Testis (tissue), 2 donors: ENCODE data around the gene CCDC30.

Experiments used
- POLR2A ChIP-seq: fragments of 450-650 bp; IDR thresholded peaks from one replicate; pipeline ENCODE4 v1.6.1; 2017; ENCODE audit warnings: antibody characterized with exemption, mild to moderate bottlenecking, moderate library complexity
- TF ChIP-seq, protein P1 (sequence below), 3 experiments: fragments of 450-650 bp in 2 of 3; fragments of 200-600 bp in 1 of 3; sonication (generic) in 1 of 3; IDR thresholded peaks; one replicate each; pipeline ENCODE4 v1.5.1; 2016 to 2019; ENCODE audit warnings: antibody characterized with exemption in 3 of 3, mild to moderate bottlenecking in 2 of 3, moderate library complexity in 1 of 3

DNA sequence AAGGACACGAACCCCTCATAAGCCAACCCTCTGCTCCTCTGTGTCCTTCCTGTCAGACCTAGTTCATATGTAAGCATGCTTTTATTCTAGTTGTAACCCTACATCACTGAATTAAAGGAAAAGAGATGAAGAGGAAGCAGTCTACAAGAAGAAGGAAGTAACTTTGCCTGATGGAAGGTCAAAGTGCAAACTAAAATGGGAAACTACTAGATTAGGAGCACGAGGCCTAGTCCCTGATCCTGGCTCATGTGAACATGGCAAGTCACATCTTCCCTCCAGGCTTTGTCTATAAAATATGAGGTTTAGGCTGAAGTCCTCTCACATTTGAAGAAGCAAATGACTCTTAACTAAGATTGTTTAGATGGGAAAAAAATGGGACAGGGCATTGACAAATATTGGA is 20.4 kb upstream of the CCDC30 start:
- TF ChIP-seq POLR2A, result no peak
- TF ChIP-seq, protein P1, sequence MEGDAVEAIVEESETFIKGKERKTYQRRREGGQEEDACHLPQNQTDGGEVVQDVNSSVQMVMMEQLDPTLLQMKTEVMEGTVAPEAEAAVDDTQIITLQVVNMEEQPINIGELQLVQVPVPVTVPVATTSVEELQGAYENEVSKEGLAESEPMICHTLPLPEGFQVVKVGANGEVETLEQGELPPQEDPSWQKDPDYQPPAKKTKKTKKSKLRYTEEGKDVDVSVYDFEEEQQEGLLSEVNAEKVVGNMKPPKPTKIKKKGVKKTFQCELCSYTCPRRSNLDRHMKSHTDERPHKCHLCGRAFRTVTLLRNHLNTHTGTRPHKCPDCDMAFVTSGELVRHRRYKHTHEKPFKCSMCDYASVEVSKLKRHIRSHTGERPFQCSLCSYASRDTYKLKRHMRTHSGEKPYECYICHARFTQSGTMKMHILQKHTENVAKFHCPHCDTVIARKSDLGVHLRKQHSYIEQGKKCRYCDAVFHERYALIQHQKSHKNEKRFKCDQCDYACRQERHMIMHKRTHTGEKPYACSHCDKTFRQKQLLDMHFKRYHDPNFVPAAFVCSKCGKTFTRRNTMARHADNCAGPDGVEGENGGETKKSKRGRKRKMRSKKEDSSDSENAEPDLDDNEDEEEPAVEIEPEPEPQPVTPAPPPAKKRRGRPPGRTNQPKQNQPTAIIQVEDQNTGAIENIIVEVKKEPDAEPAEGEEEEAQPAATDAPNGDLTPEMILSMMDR (IDR thresholded peaks at IDR 0.05), result no peak
